Right lung (tissue), 5 donors: ENCODE results near the gene SCN2B. TPM values are rescaled to one million over a fixed set of nuclear protein-coding genes. Genes with fewer than 3 reads are reported as not detected.
"Not testable (repeated sequence)": the region's sequence is repeated elsewhere in the genome, so short reads cannot be mapped to it uniquely, and the experiment has no call there.

Source experiments
- DNase-seq, 2 donors: peaks; one replicate each; pipeline ENCODE4 v3.0.0-alpha.2; 2013
- polyA plus RNA-seq, 5 donors: library from polyadenylated mRNA; unstranded; fragments of 120-200 nt; gene quantifications; one replicate each; pipeline versions ENCODE4 v1.2.1 to v1.2.3, GENCODE V29; 2013; ENCODE audit warnings: inconsistent platforms in 1 of 5, low replicate concordance in 1 of 5; ENCODE audit not compliant: insufficient read length in 5 of 5, insufficient read depth in 1 of 5

SCN2B gene
- polyA plus RNA-seq, 5 donors, result 4.0 to 5.7 (median 4.9) TPM

- no peak for DNase-seq
Observed at GRCh38 chr11:118209033-118209432, 32.6 kb upstream of the SCN2B start.

GRCh38 chr11:118207079-118207478 is 30.6 kb upstream of the SCN2B start:
- DNase-seq, result no peak

GRCh38 chr11:118206391-118207031 is 30.1 kb upstream of the SCN2B start:
- no peak for DNase-seq

DNA sequence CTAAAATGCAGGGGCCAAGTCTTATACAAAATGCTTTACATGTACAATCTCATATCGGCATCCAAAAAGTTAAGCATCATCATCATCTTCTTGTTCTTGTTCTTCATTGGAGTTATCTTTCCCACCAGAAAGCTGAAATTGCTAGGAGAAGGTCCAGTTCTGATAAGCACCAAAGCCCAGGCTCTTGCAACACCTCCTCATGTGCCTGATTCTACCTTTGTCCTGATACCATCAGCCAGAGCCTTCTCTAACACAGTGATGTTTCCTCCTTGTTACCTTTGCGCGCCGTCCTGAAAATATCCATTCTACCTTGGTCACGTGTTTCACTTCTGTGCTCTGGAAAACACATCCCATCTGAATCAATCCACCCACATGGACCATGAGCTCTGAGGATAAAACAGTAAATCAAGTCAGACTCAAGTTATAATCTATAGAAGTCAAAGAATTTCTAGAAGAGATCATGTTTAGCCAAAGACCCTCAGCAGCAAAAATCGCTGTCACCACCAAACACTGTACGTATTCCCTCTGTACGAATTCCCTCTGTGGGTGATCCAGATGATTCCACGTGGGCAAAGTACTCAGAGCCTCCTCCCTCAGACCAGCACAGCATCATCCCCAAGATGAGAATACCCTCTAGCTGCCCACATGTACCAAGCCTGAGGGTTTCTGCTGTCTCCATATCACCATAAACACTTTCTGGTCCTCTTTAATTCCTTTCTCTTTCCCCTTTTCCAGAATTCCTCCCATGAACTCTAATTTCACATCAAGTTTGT is 29.4 kb upstream of the SCN2B start:
- no peak for DNase-seq

DNA sequence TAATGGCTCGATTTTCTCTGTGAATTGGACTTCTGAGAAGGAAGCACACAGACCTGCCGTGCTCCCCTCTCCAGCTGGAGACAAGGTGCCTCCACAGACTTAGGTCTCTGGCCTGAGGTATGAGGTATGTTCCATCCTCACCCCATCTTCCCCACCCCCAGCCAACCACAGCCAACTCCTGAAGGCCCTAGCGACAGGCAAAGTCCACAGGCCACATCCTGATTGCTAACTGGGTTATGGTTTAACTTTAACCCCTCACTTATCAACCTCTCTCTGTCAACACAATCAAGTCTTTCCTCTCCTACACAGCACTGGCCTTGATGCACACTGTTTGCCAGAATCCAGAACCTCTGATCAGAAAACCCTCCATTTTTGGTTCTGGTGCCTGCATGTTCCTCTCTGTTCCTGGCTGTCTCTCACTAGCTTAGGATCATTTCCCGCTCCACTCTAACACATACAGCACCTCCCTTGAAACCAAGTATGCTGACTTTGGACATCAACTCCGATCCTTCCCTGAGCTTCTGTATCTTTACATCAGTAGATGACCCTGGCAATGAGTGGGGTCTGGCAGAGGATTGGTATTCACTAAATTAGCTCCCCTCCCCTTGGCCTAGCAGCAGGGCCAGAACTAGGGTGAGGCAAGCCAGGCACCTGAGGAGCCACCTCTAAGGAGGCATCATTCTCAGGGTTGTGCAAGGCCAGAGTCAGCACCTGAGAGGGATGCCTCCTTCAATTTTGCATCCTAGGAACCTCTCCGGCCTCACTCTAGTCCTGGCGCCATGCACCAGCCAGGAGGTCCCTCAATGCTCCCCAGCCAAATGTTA is 26.4 kb upstream of the SCN2B start:
- no peak for DNase-seq

DNA sequence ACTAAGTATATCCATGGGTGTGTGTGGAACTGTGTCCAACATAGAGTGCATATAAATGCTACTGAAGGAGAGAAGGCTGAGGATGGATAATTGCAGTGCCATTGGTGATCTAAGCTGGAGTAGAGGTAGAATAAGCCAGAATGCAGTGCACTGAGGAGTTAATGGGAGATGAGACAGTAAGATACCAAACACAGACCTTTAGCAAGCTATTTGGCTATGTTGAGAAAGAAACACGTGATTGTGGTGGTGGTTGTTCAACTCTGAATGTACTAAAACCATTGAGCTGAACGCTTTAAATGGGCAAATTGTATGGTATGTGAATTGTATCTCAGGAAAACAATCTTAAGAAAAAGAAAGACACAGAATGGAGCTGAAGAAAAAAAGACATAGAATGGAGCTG is 25.5 kb upstream of the SCN2B start:
- no peak for DNase-seq

- no peak for DNase-seq
Observed at GRCh38 chr11:118200901-118201680, 24.7 kb upstream of the SCN2B start.

- no peak for DNase-seq
Observed at GRCh38 chr11:118200497-118200896, 24.1 kb upstream of the SCN2B start.

- no peak for DNase-seq
Observed at GRCh38 chr11:118199135-118199534, 22.7 kb upstream of the SCN2B start.

- peak in 1 of 2 donors; percentile 61 for DNase-seq
Observed at GRCh38 chr11:118198370-118198769, 21.9 kb upstream of the SCN2B start.

DNA sequence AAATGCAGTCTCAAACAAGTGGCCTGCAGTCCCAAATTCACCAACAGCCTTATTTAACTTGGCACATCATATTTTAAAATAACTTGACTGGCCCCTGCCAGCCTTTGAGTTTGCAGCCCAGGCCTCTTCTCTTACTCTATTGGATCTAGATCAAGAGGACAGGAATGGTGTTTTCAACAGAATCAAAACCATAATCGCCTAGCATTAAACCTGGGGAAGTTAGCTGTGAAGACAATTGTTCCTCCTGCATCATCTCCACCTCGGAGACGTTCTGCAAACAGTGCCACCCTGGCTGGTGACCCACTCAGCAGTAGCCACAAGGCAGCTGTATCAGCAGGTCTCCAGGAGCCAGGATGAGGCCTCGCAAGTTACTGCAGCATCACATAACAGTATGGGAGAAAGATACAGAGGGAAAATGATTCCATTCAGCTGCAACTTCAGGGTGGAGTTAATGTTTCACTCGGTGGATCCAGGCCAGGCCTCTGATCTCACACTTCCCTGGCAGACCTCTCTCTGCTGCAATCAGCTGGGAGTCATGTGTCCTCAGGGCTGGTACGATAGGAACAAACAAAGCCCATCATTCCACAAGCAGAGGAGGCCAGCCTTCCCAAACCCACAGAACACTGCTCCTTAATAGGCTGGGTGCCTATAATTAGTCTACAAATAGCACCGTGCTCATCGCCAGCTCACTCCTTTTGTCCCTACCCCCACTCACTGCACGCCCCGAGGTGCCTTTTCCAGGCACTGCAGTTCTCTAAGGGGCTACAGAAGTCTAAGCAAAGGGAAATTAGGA is 18.6 kb upstream of the SCN2B start:
- peak; percentile 70 to 79 for DNase-seq

DNA sequence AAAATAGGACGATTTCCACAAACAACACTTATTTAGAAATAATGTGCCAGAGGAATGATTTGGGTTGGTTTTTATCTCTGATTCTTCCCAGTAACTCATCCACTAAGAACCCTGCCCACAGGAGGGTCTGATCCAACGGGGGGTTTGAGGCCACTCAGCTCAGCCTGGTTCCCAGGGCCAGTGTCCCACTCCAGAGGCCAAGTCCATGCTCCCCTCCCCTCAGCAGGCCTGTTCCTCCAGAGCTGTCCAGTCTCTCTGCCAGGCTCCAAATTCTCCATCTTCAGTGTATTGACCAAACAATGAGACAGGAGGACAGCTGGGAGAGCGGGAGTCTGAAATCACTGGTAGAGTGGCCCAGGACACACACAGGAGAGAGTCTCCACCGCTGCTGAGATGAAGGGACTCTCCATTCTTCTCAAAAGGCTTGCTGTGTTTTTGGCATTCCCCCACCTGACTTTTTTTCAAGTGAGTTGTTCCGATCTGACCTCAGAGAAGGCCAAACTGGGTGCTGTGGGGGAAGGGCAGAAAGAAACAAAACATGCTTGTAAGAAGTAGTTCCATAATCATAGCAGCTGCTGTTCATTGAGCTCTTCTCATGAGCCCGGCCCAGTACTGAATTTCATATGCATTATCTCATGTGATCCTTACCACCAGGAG is 17.6 kb upstream of the SCN2B start:
- DNase-seq, result no peak

GRCh38 chr11:118192817-118193216 is 16.4 kb upstream of the SCN2B start:
- not testable (repeated sequence) for DNase-seq

DNA sequence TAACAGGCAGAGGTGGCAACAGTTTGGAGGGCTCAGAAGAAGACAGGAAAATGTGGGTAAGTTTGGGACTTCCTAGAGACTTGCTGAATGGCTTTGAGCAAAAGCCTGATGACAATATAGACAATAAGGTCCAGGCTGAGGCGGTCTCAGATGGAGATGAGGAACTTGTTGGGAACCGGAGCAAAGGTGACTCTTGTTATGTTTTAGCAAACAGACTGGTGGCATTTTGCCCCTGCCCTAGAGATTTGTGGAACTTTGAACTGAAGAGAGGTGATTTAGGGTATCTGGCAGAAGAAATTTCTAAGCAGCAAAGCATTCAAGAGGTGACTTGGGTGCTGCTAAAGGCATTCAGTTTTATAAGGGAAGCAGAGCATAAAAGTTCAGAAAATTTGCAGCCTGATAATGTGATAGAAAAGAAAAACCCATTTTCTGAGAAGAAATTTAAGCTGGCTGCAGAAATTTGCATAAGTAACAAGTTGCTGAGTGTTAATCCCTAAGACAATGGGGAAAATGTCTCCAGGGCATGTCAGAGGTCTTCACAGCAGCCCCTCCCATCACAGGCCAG is 14.6 kb upstream of the SCN2B start:
- DNase-seq, result not testable (repeated sequence)

DNA sequence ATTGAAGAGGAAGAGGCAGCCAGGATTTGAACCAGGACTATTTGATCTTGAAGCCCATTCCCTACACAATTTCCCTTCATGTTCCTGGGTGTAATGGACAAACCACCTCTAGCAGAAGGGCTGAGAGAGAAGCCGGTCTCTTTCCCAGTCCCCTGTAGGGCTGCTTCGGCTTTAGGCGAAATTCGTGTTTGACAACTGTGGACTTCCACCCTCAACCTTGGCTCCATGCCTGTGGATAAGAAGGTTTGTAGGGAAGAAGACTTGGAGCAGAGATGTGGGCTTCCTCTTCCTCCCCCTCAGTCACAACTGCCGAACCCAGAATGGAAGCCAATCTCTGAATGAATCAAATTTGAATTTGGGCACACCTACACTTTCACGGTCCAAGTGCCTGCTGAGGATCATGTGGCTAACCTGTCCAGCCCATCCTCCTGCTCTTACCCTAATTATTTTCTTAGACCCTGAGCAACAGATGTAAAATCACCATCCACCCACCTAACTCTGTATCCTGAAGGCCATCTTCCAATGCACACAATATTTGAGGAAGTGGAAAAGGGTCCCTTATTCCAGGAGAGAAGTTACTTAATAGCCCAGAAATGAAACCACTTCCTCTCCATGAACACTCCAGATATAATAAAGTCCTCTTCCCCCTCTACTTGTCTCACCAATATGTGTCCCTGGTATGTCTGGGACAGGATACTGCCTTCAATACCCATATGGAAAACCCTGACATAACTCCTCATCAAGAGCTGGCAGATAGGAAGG is 10.1 kb upstream of the SCN2B start:
- DNase-seq, result no peak

DNA sequence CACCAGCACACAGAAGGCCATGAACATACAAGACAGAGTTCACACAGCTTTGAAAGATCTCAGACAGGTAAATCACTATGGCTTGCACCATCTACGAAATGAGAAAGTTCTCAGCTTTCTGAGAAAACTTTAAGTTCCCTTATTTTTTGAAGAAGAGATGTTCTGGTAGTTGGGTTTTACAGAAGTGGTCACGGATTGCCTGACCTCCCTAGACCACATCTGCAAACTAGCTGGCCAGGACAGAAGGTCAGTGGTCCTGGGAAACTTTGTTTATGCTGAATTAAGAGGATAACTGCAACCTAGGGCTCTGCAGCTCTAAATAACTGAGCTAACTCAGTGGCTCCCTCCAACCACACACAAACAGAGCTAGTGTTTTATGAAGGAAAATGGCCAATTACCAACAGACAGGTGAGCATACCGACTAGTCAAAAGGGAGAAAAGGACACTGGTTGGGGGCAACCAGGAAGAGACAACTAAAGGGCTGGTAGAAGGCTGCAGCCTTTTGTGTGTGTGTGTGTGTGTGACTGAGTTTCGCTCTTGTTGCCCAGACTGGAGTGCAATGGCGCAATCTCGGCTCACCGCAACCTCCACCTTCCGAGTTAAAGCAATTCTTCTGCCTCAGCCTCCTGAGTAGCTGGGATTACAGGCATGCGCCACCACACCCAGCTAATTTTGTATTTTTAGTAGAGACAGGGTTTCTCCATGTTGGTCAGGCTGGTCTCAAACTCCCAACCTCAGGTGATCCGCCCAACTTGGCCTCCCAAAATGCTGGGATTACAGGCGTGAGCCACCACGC is 8.5 kb upstream of the SCN2B start:
- no peak for DNase-seq

DNA sequence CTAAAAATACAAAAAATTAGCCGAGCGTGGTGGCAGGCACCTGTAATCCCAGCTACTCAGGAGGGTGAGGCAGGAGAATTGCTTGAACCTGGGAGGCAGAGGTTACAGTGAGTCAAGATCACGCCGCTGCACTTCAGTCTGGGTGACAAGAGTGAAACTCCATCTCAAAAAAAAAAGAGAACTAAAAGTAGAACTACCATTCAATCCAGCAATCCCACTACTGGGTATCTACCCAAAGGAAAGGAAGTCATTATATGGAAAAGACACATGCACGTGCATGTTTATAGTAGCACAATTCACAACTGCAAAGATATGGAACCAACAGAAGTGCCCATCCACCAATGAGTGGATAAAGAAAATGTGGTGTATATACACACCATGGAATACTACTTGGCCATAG is 7.3 kb upstream of the SCN2B start:
- DNase-seq, result not testable (repeated sequence)

- peak; percentile 73 for DNase-seq
Observed at GRCh38 chr11:118180300-118180703, 3.9 kb upstream of the SCN2B start.
